C4-2B (cell line): Measurements from ENCODE around the gene FAM90A1.
"Not testable (repeated sequence)": the region's sequence is repeated elsewhere in the genome, so short reads cannot be mapped to it uniquely, and the experiment has no call there.

ENCODE experiments used
- CTCF ChIP-seq: fragments of 450-650 bp; conservative IDR thresholded peaks from 2 replicates; pipeline ENCODE4 v1.5.1; 2017; ENCODE audit warnings: mild to moderate bottlenecking
- ZFX ChIP-seq: fragments of 450-650 bp; IDR thresholded peaks from 2 replicates; pipeline ENCODE4 v1.6.1; 2017

- TF ChIP-seq CTCF, ZFX: not testable (repeated sequence)
Observed at GRCh38 chr12:8231049-8231448, 3.6 kb upstream of the FAM90A1 start.
